SK-N-SH (cell line): ENCODE measurements around the gene OLFM1. TPM values are rescaled to one million over a fixed set of nuclear protein-coding genes. Genes with fewer than 3 reads are reported as not detected.

Source experiments
- CTCF ChIA-PET: fragments of 300-600, 350-600 bp; formaldehyde crosslinking; extraction: SDS; loops from one replicate; lab custom pipeline; 2021; lab: Yijun Ruan, JAX
- POLR2A ChIA-PET: fragments of 350-600 bp; sonication (Branson Sonifier 250); formaldehyde crosslinking; extraction: SDS; loops from one replicate; lab custom pipeline; 2020; ENCODE audit warnings: antibody characterized with exemption, inconsistent platforms; lab: Yijun Ruan, JAX
- DNase-seq: peaks from one replicate; pipeline ENCODE4 v3.0.0; 2012
- H2AFZ ChIP-seq: fragments of 200-600 bp; sonication (generic); 2 replicates; pipeline ENCODE4 v1.8.1; 2016; ENCODE audit warnings: antibody characterized with exemption, mild to moderate bottlenecking, low read depth
- H3F3A ChIP-seq: fragments of 200-600 bp; sonication (generic); replicated peaks from 2 replicates; pipeline ENCODE3; 2016; ENCODE audit warnings: antibody characterized with exemption, mild to moderate bottlenecking; ENCODE audit not compliant: insufficient read depth
- H3K27ac ChIP-seq, 2 experiments: fragments of 200-500 bp in 1 of 2; fragments of 200-600 bp in 1 of 2; sonication (Bioruptor generic) in 1 of 2; sonication (generic), shearing (Covaris generic) in 1 of 2; 2 replicates each; pipeline versions ENCODE4 v1.5.1 to v1.6.1; 2014 to 2016; ENCODE audit warnings: low read depth in 2 of 2, inconsistent platforms in 1 of 2, low read length in 1 of 2, mild to moderate bottlenecking in 1 of 2, mixed read lengths in 1 of 2
- H3K27me3 ChIP-seq: fragments of 200-600 bp; sonication (generic), shearing (Covaris generic); 2 replicates; pipeline ENCODE4 v1.6.1; 2016; ENCODE audit warnings: mixed run types; ENCODE audit not compliant: insufficient read depth
- H3K36me3 ChIP-seq, 2 experiments: fragments of 200-500 bp in 1 of 2; fragments of 200-600 bp in 1 of 2; sonication (Bioruptor generic) in 1 of 2; sonication (generic) in 1 of 2; replicated peaks in 1 of 2; 2 replicates each; pipeline versions ENCODE3 to v1.5.1; 2014 to 2016; ENCODE audit warnings: low read length in 1 of 2, mild to moderate bottlenecking in 1 of 2; ENCODE audit not compliant: insufficient read depth in 2 of 2, control insufficient read depth in 1 of 2
- H3K4me1 ChIP-seq, 2 experiments: fragments of 200-500 bp in 1 of 2; fragments of 200-600 bp in 1 of 2; sonication (Bioruptor generic) in 1 of 2; sonication (generic), shearing (Covaris generic) in 1 of 2; 2 replicates each; pipeline versions ENCODE4 v1.5.1 to v1.6.1; 2014 to 2016; ENCODE audit warnings: low read depth in 1 of 2, low read length in 1 of 2, mixed run types in 1 of 2; ENCODE audit not compliant: insufficient read depth in 2 of 2, control insufficient read depth in 1 of 2
- H3K4me2 ChIP-seq: fragments of 200-600 bp; sonication (generic), shearing (Covaris generic); 2 replicates; pipeline ENCODE4 v1.6.1; 2017; ENCODE audit warnings: mixed run types
- H3K4me3 ChIP-seq, 2 experiments: fragments of 200-500 bp in 1 of 2; fragments of 200-600 bp in 1 of 2; sonication (Bioruptor generic) in 1 of 2; sonication (generic), shearing (Covaris generic) in 1 of 2; 2 replicates each; pipeline versions ENCODE4 v1.5.1 to v1.8.1; 2014 to 2016; ENCODE audit warnings: low read depth in 2 of 2, inconsistent platforms in 1 of 2, low read length in 1 of 2, mild to moderate bottlenecking in 1 of 2, mixed read lengths in 1 of 2, moderate library complexity in 1 of 2
- H3K79me2 ChIP-seq: fragments of 200-600 bp; sonication (generic); 2 replicates; pipeline ENCODE4 v1.8.1; 2017; ENCODE audit warnings: mild to moderate bottlenecking; ENCODE audit not compliant: insufficient read depth
- H3K9ac ChIP-seq: fragments of 200-600 bp; sonication (generic); 2 replicates; pipeline ENCODE4 v1.6.1; 2017; ENCODE audit warnings: mixed run types
- H3K9me2 ChIP-seq: fragments of 200-600 bp; sonication (generic); 2 replicates; pipeline ENCODE4 v1.6.1; 2017; ENCODE audit warnings: mixed run types
- H3K9me3 ChIP-seq: fragments of 200-600 bp; sonication (generic); 2 replicates; pipeline ENCODE4 v1.6.1; 2017; ENCODE audit warnings: mixed run types, mild to moderate bottlenecking, moderate library complexity
- H4K20me1 ChIP-seq: fragments of 200-600 bp; sonication (generic); 2 replicates; pipeline ENCODE4 v1.6.1; 2017; ENCODE audit warnings: mild to moderate bottlenecking, mixed run types; ENCODE audit not compliant: insufficient read depth
- EZH2phosphoT487 ChIP-seq: fragments of 200-600 bp; sonication (generic); IDR thresholded peaks from 2 replicates; pipeline ENCODE4 v1.6.1; 2017; ENCODE audit warnings: low read depth, mixed run types, mild to moderate bottlenecking, antibody characterized with exemption, moderate library complexity, borderline replicate concordance
- FOXJ3 ChIP-seq: sonication (generic); formaldehyde crosslinking; IDR thresholded peaks from 2 replicates; pipeline ENCODE4 v1.5.1; 2020; ENCODE audit warnings: mild to moderate bottlenecking, missing genetic modification reagents
- MEF2A ChIP-seq: IDR thresholded peaks from 2 replicates; pipeline ENCODE4 v1.4.0; 2012; ENCODE audit warnings: low read depth, borderline replicate concordance
- MXI1 ChIP-seq: IDR thresholded peaks from 2 replicates; pipeline ENCODE4 v1.6.1; 2012; ENCODE audit warnings: mild to moderate bottlenecking, low read depth, low read length, improper control_type of control experiment
- NRF1 ChIP-seq: IDR thresholded peaks from 2 replicates; pipeline ENCODE4 v1.6.1; 2012; ENCODE audit warnings: low read depth, mild to moderate bottlenecking, low read length
- RAD21 ChIP-seq: IDR thresholded peaks from 2 replicates; pipeline ENCODE4 v1.6.1; 2012; ENCODE audit warnings: mild to moderate bottlenecking, low read length
- RCOR1 ChIP-seq: fragments of 150-350 bp; IDR thresholded peaks from 2 replicates; pipeline ENCODE4 v1.6.1; 2017; ENCODE audit warnings: antibody characterized with exemption, low read length
- WGBS: methylation state at CpG from one replicate; pipeline ENCODE4 v1.1.6; 2017; ENCODE audit warnings: low lambda C conversion rate; 5-methylcytosine and 5-hydroxymethylcytosine counted together
- polyA plus RNA-seq, 3 experiments: library from polyadenylated mRNA; depleted of rRNA; stranded (reverse); fragments of >200 nt; gene quantifications; 2 replicates each; pipeline ENCODE4 v1.2.3, GENCODE V29; 2012
- TF ChIP-seq, protein P1 (sequence below): fragments of 150-350 bp; IDR thresholded peaks from 2 replicates; pipeline ENCODE4 v1.6.1; 2017; ENCODE audit warnings: antibody characterized with exemption, low read length, low read depth, borderline replicate concordance
- TF ChIP-seq, protein P2 (sequence below): IDR thresholded peaks from 2 replicates; pipeline ENCODE4 v1.4.0; 2012; ENCODE audit warnings: low read depth, borderline replicate concordance
- TF ChIP-seq, protein P3 (sequence below): fragments of 200-600 bp; sonication (generic); IDR thresholded peaks from 2 replicates; pipeline ENCODE4 v1.6.1; 2017; ENCODE audit warnings: antibody characterized with exemption, mild to moderate bottlenecking, moderate library complexity
- TF ChIP-seq, protein P4 (sequence below): fragments of 150-350 bp; IDR thresholded peaks from 2 replicates; pipeline ENCODE4 v1.6.1; 2016; ENCODE audit warnings: mild to moderate bottlenecking, low read depth, low read length

OLFM1 gene
- polyA plus RNA-seq, 1 of the 3 experiments (the other 2 are of a cell fraction): 15.9 TPM

DNA sequence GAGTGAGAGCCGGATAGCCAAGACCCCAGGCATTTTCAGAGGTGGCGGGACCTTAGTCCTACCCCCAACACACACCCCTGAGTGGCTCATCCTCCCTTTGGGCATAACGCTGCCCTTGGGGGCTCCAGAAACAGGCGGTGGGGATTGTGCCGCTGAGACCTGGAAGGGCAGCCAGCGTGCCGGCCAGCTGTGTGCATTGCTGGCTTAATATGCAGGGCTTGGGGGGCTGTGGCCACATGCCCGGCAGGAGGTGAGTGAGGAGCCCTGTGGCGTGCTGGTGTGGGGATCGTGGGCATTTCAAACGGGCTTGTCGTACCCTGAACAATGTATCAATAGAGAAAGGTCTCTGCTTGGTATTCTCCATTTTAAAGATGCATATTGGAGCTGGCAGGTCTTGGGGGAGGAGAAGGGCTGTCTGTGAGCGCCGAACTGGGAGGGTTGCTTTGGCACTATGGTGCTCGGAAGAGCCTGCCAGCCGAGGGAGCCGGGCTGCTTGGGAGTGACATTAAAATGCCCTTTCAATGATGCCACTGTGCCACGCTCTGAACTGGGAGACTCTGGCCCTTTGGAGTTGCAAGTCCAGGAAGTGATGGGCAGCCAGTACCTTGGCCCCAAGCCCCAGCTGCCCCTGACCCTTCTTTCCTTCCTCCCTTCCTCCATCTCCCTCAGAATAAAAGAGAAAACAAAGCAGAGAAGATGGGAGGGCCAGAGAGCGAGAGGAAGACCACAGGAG lies 11.2 kb upstream of the OLFM1 start:
- WGBS: 21% methylated on average over 17 of the region's 19 CpGs
- CTCF ChIA-PET: interaction anchor here (0.6 to 5.7 kb wide), 7 partner anchors 10 to 627 kb away, joined by 3 to 39 read pairs (median 4); partner anchors contain the start of gene OLFM1
- H2AFZ ChIP-seq: no peak overlapping the region

DNA sequence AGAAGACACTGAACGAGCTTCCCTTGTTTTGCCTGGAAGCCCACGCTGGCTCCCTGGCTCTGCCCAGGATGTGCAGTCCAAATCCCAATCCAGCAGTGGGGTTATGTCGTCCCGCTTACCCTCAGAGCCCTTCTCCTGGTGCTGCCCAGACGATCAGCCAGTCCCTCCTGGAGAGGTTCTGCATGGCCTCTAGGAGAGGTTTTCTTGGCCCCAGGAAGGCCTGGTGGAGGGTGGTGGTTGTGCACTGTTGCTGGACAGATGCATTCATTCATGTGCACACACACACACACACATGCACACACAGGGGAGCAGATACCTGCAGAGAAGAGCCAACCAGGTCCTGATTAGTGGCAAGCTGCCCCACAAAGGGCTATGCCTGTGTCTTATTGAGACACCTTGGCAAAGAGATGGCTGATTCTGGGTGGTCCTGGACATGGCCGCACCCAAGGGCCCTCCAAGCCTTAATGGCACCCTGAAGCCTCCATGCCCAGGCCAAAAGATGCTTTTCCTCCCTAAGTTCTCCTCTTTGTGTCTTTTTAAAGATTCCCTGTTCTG lies 10.5 kb upstream of the OLFM1 start:
- Histone ChIP-seq H3K27me3 (no peaks in the 10 kb centered on the region), H3K4me2 (no peak overlapping the region), H3K9me2 (no peaks in the 10 kb centered on the region), H3K27ac (no peak overlapping the region), H4K20me1 (no peaks in the 10 kb centered on the region), H2AFZ (no peak overlapping the region), H3K9ac (no peak overlapping the region), H3K4me3 (no peak overlapping the region), H3K79me2 (no peaks in the 10 kb centered on the region), H3K36me3 (no peaks in the 10 kb centered on the region), H3K9me3 (no peaks in the 10 kb centered on the region), H3F3A (no peaks in the 10 kb centered on the region), H3K4me1 (peaks cover 0 to 6% of the 10 kb centered on the region in 2 experiments; a peak in 1 of 4 replicates)
- POLR2A ChIA-PET: no interaction called here
- CTCF ChIA-PET: interaction anchor here (0.6 to 5.7 kb wide), 8 partner anchors 9 to 627 kb away, joined by 3 to 39 read pairs (median 4); partner anchors contain the start of gene OLFM1
- TF ChIP-seq NRF1 (no peak), FOXJ3 (CRISPR knock-in tag) (no peak), MEF2A (no peak), EZH2phosphoT487 (no peak), RCOR1 (no peak), RAD21 (no peak)
- TF ChIP-seq, protein P1, sequence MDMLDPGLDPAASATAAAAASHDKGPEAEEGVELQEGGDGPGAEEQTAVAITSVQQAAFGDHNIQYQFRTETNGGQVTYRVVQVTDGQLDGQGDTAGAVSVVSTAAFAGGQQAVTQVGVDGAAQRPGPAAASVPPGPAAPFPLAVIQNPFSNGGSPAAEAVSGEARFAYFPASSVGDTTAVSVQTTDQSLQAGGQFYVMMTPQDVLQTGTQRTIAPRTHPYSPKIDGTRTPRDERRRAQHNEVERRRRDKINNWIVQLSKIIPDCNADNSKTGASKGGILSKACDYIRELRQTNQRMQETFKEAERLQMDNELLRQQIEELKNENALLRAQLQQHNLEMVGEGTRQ: no peak
- TF ChIP-seq, protein P2, sequence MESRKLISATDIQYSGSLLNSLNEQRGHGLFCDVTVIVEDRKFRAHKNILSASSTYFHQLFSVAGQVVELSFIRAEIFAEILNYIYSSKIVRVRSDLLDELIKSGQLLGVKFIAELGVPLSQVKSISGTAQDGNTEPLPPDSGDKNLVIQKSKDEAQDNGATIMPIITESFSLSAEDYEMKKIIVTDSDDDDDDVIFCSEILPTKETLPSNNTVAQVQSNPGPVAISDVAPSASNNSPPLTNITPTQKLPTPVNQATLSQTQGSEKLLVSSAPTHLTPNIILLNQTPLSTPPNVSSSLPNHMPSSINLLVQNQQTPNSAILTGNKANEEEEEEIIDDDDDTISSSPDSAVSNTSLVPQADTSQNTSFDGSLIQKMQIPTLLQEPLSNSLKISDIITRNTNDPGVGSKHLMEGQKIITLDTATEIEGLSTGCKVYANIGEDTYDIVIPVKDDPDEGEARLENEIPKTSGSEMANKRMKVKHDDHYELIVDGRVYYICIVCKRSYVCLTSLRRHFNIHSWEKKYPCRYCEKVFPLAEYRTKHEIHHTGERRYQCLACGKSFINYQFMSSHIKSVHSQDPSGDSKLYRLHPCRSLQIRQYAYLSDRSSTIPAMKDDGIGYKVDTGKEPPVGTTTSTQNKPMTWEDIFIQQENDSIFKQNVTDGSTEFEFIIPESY: no peak
- TF ChIP-seq, protein P3, sequence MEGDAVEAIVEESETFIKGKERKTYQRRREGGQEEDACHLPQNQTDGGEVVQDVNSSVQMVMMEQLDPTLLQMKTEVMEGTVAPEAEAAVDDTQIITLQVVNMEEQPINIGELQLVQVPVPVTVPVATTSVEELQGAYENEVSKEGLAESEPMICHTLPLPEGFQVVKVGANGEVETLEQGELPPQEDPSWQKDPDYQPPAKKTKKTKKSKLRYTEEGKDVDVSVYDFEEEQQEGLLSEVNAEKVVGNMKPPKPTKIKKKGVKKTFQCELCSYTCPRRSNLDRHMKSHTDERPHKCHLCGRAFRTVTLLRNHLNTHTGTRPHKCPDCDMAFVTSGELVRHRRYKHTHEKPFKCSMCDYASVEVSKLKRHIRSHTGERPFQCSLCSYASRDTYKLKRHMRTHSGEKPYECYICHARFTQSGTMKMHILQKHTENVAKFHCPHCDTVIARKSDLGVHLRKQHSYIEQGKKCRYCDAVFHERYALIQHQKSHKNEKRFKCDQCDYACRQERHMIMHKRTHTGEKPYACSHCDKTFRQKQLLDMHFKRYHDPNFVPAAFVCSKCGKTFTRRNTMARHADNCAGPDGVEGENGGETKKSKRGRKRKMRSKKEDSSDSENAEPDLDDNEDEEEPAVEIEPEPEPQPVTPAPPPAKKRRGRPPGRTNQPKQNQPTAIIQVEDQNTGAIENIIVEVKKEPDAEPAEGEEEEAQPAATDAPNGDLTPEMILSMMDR: no peak
- TF ChIP-seq, protein P4, sequence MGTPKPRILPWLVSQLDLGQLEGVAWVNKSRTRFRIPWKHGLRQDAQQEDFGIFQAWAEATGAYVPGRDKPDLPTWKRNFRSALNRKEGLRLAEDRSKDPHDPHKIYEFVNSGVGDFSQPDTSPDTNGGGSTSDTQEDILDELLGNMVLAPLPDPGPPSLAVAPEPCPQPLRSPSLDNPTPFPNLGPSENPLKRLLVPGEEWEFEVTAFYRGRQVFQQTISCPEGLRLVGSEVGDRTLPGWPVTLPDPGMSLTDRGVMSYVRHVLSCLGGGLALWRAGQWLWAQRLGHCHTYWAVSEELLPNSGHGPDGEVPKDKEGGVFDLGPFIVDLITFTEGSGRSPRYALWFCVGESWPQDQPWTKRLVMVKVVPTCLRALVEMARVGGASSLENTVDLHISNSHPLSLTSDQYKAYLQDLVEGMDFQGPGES: no peak
- 35% methylated on average over 4 of the region's 6 CpGs for WGBS
- DNase-seq: no peak

More for the DNA sequence above, 11.2 kb upstream of the OLFM1 start:
- H4K20me1 ChIP-seq: no peaks in the 10 kb centered on the region
- H3K9me2 ChIP-seq: no peaks in the 10 kb centered on the region
- H3K27me3 ChIP-seq: no peaks in the 10 kb centered on the region
- H3K4me3 ChIP-seq: peak overlapping the region; percentile 53 to 62
- TF ChIP-seq, protein P4: no peak
- TF ChIP-seq MXI1: peak; percentile 57; the same call in 1 of the 2 replicates
- H3K9me3 ChIP-seq: no peaks in the 10 kb centered on the region
- POLR2A ChIA-PET: no interaction called here
- peak; percentile 66 for DNase-seq
- no peak overlapping the region for H3K27ac ChIP-seq
- no peaks in the 10 kb centered on the region for H3K79me2 ChIP-seq
- H3K4me1 ChIP-seq: peaks cover 0 to 6% of the 10 kb centered on the region in 2 experiments; a peak in 1 of 4 replicates
- no peaks in the 10 kb centered on the region for H3K36me3 ChIP-seq
- H3K9ac ChIP-seq: no peak overlapping the region
- peak overlapping the region; percentile 82; the same call in 1 of the 2 replicates for H3K4me2 ChIP-seq
- no peaks in the 10 kb centered on the region for H3F3A ChIP-seq
